Measurements from ENCODE around the gene STK32B.

STK32B gene

GRCh38 chr4:5220028-5220427 is 168.7 kb downstream of the STK32B start:
- no peak overlapping the region for H2BK12ac ChIP-seq (ENCODE audit: low read length)
- no peak overlapping the region for H2AFZ ChIP-seq (ENCODE audit: insufficient read depth, low read length, poor library complexity)
- H3K9ac ChIP-seq (ENCODE audit: low read length) = no peak overlapping the region
- no peak overlapping the region for H4K12ac ChIP-seq (ENCODE audit: low read depth, low read length)
- no peak overlapping the region for H3K23ac ChIP-seq (ENCODE audit: low read length)
- no peak overlapping the region for H3K4ac ChIP-seq (ENCODE audit: low read depth, low read length)
- no peak overlapping the region for H2BK5ac ChIP-seq (ENCODE audit: low read depth, low read length, poor library complexity)
- no peak overlapping the region for H2AK5ac ChIP-seq (ENCODE audit: low read length)
- no peaks in the 10 kb centered on the region for H3K36me3 ChIP-seq (ENCODE audit: control insufficient read depth in 1 of 2, insufficient read depth in 2 of 2, low read length in 2 of 2)
- no CpG with 5 or more reads among the region's 4 CpGs for WGBS (ENCODE audit: extremely low coverage, insufficient coverage, insufficient read length)
- H3K4me3 ChIP-seq (ENCODE audit: low read depth, low read length) = no peak overlapping the region
- H3K14ac ChIP-seq (ENCODE audit: low read length) = no peak overlapping the region
- H4K8ac ChIP-seq (ENCODE audit: low read depth, low read length) = no peak overlapping the region
- H3K79me2 ChIP-seq (ENCODE audit: control insufficient read depth, insufficient read depth, low read length, poor library complexity) = no peaks in the 10 kb centered on the region
- no peak overlapping the region for H3K4me2 ChIP-seq (ENCODE audit: low read length)
- no peak overlapping the region for H2BK120ac ChIP-seq (ENCODE audit: insufficient read depth, low read length, poor library complexity)
- no peak overlapping the region for H3K27ac ChIP-seq (ENCODE audit: low read depth, low read length)
- H3K9me3 ChIP-seq (ENCODE audit: insufficient read depth, low read depth, low read length) = peaks cover 8% of the 10 kb centered on the region
- H3K79me1 ChIP-seq (ENCODE audit: low read length) = no peaks in the 10 kb centered on the region
- no peaks in the 10 kb centered on the region for H3K27me3 ChIP-seq (ENCODE audit: insufficient read depth, low read length)
- H3K18ac ChIP-seq (ENCODE audit: low read length) = no peak overlapping the region
- no peak overlapping the region for H4K91ac ChIP-seq (ENCODE audit: low read depth, low read length)
- no peaks in the 10 kb centered on the region for H3K4me1 ChIP-seq (ENCODE audit: control insufficient read depth in 1 of 2, insufficient read depth in 2 of 2, low read length in 2 of 2)
- peak in 1 of 2 donors; percentile 3 for DNase-seq

DNA sequence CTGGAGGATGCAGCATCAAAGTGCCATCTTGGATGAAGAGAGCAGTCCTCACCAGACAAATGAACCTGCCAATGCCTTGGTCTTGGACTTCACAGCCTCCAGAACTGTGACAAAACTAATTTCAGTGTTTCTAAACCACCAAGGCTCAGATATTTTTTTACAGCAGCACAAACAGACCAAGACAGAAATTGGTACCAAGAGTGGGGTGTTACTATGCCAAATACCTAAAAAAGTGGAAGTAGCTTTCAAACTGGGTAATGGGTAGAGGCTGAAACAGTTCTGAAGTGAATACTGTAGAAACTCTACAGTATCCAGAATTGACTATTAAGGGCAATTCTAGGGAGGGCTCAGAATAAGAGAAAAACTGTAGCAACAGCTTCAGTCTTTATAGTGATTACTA is 170.8 kb downstream of the STK32B start:
- no peak overlapping the region for H3K4me3 ChIP-seq (ENCODE audit: low read depth, low read length)
- no peak overlapping the region for H3K9ac ChIP-seq (ENCODE audit: low read length)
- H3K4me2 ChIP-seq (ENCODE audit: low read length) = no peak overlapping the region
- DNase-seq = no peak
- H3K36me3 ChIP-seq (ENCODE audit: control insufficient read depth in 1 of 2, insufficient read depth in 2 of 2, low read length in 2 of 2) = no peaks in the 10 kb centered on the region
- H3K4ac ChIP-seq (ENCODE audit: low read depth, low read length) = no peak overlapping the region
- peaks cover 8% of the 10 kb centered on the region for H3K9me3 ChIP-seq (ENCODE audit: insufficient read depth, low read depth, low read length)
- H2AK5ac ChIP-seq (ENCODE audit: low read length) = no peak overlapping the region
- no peak overlapping the region for H4K91ac ChIP-seq (ENCODE audit: low read depth, low read length)
- H4K8ac ChIP-seq (ENCODE audit: low read depth, low read length) = no peak overlapping the region
- no peak overlapping the region for H2BK12ac ChIP-seq (ENCODE audit: low read length)
- no peaks in the 10 kb centered on the region for H3K79me1 ChIP-seq (ENCODE audit: low read length)
- H3K27ac ChIP-seq (ENCODE audit: low read depth, low read length) = no peak overlapping the region
- no peaks in the 10 kb centered on the region for H3K79me2 ChIP-seq (ENCODE audit: control insufficient read depth, insufficient read depth, low read length, poor library complexity)
- H3K27me3 ChIP-seq (ENCODE audit: insufficient read depth, low read length) = no peaks in the 10 kb centered on the region
- H4K12ac ChIP-seq (ENCODE audit: low read depth, low read length) = no peak overlapping the region
- H2AFZ ChIP-seq (ENCODE audit: insufficient read depth, low read length, poor library complexity) = no peak overlapping the region
- H3K14ac ChIP-seq (ENCODE audit: low read length) = no peak overlapping the region
- no peak overlapping the region for H2BK120ac ChIP-seq (ENCODE audit: insufficient read depth, low read length, poor library complexity)
- H2BK5ac ChIP-seq (ENCODE audit: low read depth, low read length, poor library complexity) = no peak overlapping the region
- no peak overlapping the region for H3K18ac ChIP-seq (ENCODE audit: low read length)
- H3K4me1 ChIP-seq (ENCODE audit: control insufficient read depth in 1 of 2, insufficient read depth in 2 of 2, low read length in 2 of 2) = no peaks in the 10 kb centered on the region
- no peak overlapping the region for H3K23ac ChIP-seq (ENCODE audit: low read length)

- Histone ChIP-seq H3K79me2 (ENCODE audit: control insufficient read depth, insufficient read depth, low read length, poor library complexity) (no peaks in the 10 kb centered on the region), H3K4me1 (ENCODE audit: control insufficient read depth in 1 of 2, insufficient read depth in 2 of 2, low read length in 2 of 2) (no peaks in the 10 kb centered on the region), H2AK5ac (ENCODE audit: low read length) (no peak overlapping the region), H3K79me1 (ENCODE audit: low read length) (no peaks in the 10 kb centered on the region), H2BK120ac (ENCODE audit: insufficient read depth, low read length, poor library complexity) (no peak overlapping the region), H3K14ac (ENCODE audit: low read length) (no peak overlapping the region), H3K4me2 (ENCODE audit: low read length) (no peak overlapping the region), H4K8ac (ENCODE audit: low read depth, low read length) (no peak overlapping the region), H3K9me3 (ENCODE audit: insufficient read depth, low read depth, low read length) (peaks cover 8% of the 10 kb centered on the region), H2BK5ac (ENCODE audit: low read depth, low read length, poor library complexity) (no peak overlapping the region), H3K27ac (ENCODE audit: low read depth, low read length) (no peak overlapping the region), H2AFZ (ENCODE audit: insufficient read depth, low read length, poor library complexity) (no peak overlapping the region), H3K4ac (ENCODE audit: low read depth, low read length) (no peak overlapping the region), H3K4me3 (ENCODE audit: low read depth, low read length) (no peak overlapping the region), H2BK12ac (ENCODE audit: low read length) (no peak overlapping the region), H3K36me3 (ENCODE audit: control insufficient read depth in 1 of 2, insufficient read depth in 2 of 2, low read length in 2 of 2) (no peaks in the 10 kb centered on the region), H3K27me3 (ENCODE audit: insufficient read depth, low read length) (no peaks in the 10 kb centered on the region), H4K12ac (ENCODE audit: low read depth, low read length) (no peak overlapping the region), H3K9ac (ENCODE audit: low read length) (no peak overlapping the region), H3K18ac (ENCODE audit: low read length) (no peak overlapping the region), H4K91ac (ENCODE audit: low read depth, low read length) (no peak overlapping the region), H3K23ac (ENCODE audit: low read length) (no peak overlapping the region)
- no peak for DNase-seq
- no CpG with 5 or more reads among the region's 1 CpG for WGBS (ENCODE audit: extremely low coverage, insufficient coverage, insufficient read length)
Observed at GRCh38 chr4:5222951-5223350, 171.7 kb downstream of the STK32B start.

DNA sequence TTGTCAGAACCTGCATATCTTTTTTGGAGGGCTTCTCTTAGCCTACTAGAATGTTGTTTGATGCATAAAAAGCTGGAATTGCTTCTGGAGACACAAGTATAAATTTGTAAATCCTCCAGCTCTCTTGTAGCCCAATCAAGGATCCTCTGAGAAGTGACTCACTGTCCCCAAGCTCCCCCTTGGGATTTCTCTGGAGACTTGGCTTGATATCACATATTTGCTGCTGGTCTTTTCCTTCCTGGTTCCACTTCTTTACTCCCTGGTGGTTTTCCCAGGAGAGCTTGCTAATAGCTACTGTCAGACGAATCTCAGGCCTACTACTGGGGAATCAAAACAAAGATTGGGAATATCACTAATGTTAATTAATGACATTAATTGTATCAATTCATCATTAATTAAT is 173.1 kb downstream of the STK32B start:
- H2BK12ac ChIP-seq (ENCODE audit: low read length) = no peak overlapping the region

More for the DNA sequence above, 173.1 kb downstream of the STK32B start:
- Histone ChIP-seq H2AFZ (ENCODE audit: insufficient read depth, low read length, poor library complexity) (no peak overlapping the region), H3K23ac (ENCODE audit: low read length) (no peak overlapping the region), H3K36me3 (ENCODE audit: control insufficient read depth in 1 of 2, insufficient read depth in 2 of 2, low read length in 2 of 2) (no peaks in the 10 kb centered on the region), H2BK120ac (ENCODE audit: insufficient read depth, low read length, poor library complexity) (no peak overlapping the region), H3K79me1 (ENCODE audit: low read length) (no peaks in the 10 kb centered on the region), H3K4ac (ENCODE audit: low read depth, low read length) (no peak overlapping the region), H4K8ac (ENCODE audit: low read depth, low read length) (no peak overlapping the region), H3K9me3 (ENCODE audit: insufficient read depth, low read depth, low read length) (peaks cover 8% of the 10 kb centered on the region), H3K4me1 (ENCODE audit: control insufficient read depth in 1 of 2, insufficient read depth in 2 of 2, low read length in 2 of 2) (no peaks in the 10 kb centered on the region), H4K12ac (ENCODE audit: low read depth, low read length) (no peak overlapping the region), H3K4me3 (ENCODE audit: low read depth, low read length) (no peak overlapping the region), H3K9ac (ENCODE audit: low read length) (no peak overlapping the region), H4K91ac (ENCODE audit: low read depth, low read length) (no peak overlapping the region), H3K79me2 (ENCODE audit: control insufficient read depth, insufficient read depth, low read length, poor library complexity) (no peaks in the 10 kb centered on the region), H3K4me2 (ENCODE audit: low read length) (no peak overlapping the region), H3K27me3 (ENCODE audit: insufficient read depth, low read length) (no peaks in the 10 kb centered on the region), H3K27ac (ENCODE audit: low read depth, low read length) (no peak overlapping the region), H2AK5ac (ENCODE audit: low read length) (no peak overlapping the region), H3K14ac (ENCODE audit: low read length) (no peak overlapping the region), H2BK5ac (ENCODE audit: low read depth, low read length, poor library complexity) (no peak overlapping the region), H3K18ac (ENCODE audit: low read length) (no peak overlapping the region)
- no peak for DNase-seq
- WGBS (ENCODE audit: extremely low coverage, insufficient coverage, insufficient read length) = no CpG with 5 or more reads among the region's 1 CpG
